ENCODE data around the gene EIF6.

EIF6 gene

DNA sequence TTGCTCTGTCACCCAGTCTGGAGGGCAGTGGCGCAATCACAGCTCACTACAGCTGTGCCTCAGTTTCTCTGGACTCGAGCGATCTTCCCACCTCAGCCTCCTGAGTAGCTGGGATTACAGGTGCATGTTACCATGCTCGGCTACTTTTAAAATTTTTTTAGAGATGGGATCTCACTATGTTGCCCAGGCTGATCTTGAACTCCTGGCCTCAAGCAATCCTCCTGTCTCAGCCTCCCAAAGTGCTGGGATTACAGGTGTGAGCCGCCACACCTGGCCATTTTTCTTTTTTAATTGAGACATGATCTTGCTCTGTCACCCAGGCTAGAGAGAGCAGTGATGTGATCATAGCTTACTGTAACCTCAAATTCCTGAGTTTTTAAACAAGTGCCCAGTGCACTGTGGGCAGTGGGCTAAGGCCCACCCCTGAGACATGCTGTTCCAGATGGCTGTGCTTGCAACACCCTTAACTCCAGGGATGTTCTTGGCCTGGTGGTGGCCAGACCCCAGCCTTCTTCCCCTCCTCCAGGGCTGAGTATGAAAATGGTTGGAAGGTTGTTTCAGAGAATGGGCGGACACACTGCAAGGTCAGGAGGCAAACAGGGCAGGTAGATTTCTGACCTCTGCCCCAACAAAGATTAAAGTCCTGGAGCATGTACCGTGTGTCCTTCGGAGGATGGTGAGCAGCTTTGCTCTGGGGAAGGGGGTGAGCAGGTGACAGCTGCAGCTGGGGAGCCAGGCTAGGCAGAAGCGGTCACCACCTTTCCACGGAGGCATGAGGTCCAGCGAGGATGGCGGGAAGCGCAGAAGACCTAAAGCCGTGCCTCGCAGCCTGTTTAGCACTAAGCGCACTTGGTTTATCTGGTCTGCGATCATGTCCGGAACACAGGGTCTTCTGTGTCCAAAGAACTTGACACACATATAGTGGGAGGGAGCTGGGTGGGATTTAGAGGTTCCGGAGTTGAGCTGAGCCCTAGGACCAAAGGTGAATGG lies 9.0 kb upstream of the EIF6 start:
- no peak for FAIRE-seq

- FAIRE-seq, result no peak
Measured at GRCh38 chr20:35292504-35293285, 8.1 kb upstream of the EIF6 start.

DNA sequence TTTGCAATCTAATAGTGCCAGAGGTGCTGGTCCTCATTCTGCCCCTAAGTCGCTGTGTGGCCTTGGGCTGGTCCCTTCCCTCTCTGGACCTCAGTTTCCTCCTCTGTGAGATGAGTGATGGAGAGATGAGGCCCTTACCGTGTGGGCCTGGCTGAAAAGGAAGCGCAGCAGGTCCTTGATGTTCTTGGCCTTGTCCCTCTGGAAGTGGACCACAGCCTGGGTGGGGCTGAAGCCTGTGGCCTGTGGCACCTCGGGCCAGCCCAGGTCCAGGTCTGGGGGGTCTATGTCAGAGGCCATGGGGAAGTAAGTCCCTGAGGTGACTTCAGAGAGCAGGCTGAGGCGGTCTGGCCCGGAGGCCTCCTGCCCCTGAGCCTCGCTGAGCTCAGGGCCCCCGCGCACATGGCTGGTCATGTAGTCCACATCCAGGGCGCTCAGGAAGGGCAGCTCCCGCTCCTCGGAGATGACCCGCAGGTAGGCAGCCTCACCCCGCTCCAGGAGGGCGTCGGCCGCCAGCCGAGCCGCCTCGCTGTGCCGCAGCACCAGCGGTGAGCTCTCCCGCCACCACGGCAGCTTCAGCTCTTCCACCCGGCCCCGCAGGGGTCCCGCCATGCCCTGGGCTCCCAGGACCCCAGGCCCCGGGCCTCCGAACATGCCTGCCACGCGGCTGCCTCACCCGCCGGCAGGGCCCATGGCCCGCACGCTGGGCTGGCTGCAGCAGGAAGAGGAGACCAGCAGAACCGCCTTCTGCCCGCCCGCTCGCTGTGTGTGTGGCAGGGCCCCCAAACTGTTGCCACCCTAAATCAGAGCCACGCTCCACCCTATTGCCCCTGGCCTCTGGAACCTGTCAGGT lies 7.3 kb upstream of the EIF6 start, which contains the start of gene FAM83C:
TSS of gene FAM83C (minus strand) at position 772 of the 850 bp plus-strand sequence. CDS start at position 651, 121 bp downstream.
- FAIRE-seq, result no peak

GRCh38 chr20:35290887-35291417 lies 6.4 kb upstream of the EIF6 start:
- no peak for FAIRE-seq

GRCh38 chr20:35290186-35290886 lies 5.8 kb upstream of the EIF6 start:
- no peak for FAIRE-seq

DNA sequence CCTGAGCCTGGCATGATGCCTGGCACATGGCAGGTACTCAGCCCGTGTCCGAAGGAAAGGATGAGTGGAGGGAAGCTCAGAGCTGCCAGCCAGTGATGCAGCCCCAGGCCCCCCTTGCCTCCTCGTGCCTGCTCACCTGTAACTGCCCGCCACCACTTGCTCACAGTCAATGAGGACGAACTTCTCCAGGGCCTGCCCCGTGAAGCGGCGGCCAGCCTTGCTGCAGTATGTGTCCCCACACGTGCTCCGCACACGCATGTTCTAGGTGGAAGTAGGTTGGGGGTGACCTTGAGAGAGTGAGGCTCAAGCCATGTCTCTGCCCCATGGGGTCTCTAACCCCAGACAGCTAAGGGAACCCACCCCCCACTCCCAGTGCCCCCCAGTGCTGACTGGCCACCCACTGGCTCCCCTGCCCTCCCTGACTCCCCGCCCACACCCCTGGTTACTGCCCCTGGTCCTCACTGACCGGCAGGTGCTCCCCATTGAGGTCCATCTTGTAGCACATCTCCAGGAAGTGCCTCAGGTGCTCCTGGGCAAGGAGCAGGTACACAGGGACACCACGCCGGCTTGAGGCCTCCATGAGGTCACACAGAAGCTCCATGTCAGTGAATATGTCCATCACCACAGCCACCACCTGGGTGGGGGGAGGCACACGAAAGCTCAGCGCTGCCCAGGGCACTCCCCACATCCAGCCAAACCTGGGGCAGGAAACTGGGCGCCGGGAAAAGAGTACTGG lies 3.9 kb upstream of the EIF6 start:
- no peak for FAIRE-seq

- no peak for FAIRE-seq
Measured at GRCh38 chr20:35287509-35288324, 3.1 kb upstream of the EIF6 start.

- no peak for FAIRE-seq
Measured at GRCh38 chr20:35286899-35287508, 2.4 kb upstream of the EIF6 start.

GRCh38 chr20:35286077-35286898 lies 1.7 kb upstream of the EIF6 start:
- no peak for FAIRE-seq

DNA sequence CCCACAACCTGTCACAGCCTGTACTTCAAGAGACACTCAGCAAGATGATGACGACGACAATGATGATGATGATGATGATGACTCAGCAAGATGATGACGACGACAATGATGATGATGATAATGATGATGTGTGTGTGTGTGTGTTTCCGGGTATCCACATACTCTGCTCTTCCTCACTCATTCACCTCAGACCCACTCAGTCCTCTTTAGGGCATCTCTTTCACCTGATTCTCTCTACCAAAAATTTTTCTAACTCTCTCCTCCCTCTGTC lies 1.2 kb upstream of the EIF6 start:
- no peak for FAIRE-seq

DNA sequence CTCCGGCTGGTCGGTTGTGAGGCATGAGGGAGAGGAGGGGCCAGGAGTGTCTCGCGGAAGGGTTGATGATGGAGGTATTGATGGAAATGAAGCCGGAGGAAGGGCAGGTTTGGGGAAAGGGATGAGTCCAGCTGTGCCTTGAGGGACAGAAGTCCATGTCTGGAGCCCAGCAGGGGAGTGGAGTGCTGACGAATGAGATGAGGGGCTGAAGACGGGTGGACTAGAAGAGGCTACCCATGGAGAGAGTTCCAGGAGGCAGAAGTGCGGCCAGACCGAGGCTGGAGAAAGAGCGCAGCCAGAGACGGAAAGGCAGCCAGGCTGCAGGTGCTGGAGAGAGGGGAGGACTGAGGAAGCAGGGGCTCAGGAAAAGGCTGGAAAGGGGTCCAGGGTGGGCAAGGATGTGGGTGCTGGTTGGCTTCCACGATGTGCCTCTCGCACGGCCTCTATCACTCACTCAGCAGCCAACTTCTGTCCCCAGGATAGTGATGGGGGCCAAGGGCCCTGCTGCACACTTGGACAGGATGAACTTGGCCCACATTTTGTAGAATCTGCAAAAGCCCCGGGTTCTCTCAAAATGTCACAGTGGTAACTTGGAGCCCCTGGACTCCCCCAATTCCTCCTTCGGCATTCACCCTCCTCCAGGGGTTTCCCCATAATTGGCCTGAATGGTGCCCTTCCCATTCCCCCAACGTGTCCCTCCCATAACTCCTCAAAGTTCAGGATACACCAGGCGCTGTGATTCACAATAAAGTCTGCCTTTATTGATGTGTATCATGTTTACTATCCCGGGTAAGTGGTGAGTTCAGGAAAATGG lies 627 bp upstream of the EIF6 start:
- FAIRE-seq, result no peak

- FAIRE-seq, result no peak
Measured at GRCh38 chr20:35283441-35284266, 918 bp downstream of the EIF6 start.

DNA sequence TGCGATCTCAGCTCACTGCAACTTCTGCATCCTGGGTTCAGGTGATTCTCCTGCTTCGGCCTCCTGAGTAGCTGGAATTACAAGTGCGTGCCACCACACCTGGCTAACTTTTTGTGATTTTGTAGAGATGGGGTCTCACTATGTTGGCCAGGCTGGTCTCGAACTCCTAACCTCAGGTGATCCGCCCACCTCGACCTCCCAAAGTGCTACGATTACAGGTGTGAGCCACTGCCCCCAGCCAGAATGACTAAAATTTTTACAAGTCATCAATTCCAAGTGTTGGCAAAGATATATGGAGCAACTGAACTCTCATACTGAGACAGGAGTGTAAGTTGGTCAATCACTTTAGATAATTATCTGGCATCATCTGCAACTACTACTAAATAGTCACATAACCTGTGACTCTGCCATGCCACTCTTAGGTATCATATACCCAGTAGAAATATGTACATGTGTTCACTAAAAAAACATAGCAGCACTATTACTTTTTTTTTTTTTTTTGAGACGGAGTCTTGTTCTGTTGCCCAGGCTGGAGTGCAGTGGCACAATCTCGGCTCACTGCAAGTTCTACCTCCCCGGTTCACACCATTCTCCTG lies 3.0 kb downstream of the EIF6 start:
- no peak for FAIRE-seq

DNA sequence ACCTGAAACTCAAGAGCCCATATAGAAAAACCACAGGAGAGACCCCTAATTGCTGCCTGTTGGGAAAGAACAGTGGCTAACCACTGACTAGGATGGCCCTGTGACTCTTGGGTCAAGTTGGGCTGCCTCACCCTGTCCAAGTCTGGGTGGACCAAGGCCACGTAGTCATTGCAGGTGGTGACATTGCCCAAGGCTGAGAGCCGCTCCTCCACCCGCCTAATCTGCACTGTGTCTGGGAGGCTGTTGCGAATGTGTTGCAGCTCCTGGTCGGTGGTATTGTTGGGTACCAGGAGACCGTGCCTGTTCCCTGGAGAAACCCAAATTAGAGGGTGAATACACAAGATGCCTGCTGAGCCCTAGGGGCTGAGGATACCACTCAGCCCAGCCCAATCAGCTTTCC lies 4.0 kb downstream of the EIF6 start:
- FAIRE-seq, result no peak

DNA sequence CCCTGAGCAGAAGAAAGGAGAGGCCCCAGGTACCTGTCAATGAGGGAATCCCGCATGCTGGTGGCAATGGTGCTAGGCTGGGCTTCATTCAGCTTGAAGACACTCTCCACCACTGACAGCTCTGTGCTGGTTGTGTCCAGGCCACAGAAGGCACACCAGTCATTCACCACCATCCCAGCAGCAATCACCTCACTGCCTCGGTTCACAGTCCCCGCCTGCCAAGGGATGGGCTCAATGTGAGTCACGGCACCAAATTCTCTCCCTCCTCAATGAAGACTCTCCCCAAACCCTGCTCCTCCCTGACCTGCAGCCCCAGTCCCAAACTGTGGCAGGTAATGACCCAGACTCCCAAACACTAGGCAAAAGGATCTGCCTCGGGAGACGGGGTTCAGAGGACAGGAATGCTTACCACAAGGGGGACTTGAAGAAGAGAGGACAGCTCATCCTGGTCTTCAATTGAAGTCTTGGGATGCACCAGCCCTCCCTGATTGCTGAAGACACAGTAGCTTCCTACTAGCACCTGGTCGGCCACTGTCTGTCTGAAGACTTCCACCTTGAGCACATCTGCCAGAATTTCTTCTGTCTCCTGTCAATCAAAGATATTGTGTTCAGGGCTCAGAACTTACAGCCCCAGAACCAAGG lies 4.9 kb downstream of the EIF6 start:
- no peak for FAIRE-seq

DNA sequence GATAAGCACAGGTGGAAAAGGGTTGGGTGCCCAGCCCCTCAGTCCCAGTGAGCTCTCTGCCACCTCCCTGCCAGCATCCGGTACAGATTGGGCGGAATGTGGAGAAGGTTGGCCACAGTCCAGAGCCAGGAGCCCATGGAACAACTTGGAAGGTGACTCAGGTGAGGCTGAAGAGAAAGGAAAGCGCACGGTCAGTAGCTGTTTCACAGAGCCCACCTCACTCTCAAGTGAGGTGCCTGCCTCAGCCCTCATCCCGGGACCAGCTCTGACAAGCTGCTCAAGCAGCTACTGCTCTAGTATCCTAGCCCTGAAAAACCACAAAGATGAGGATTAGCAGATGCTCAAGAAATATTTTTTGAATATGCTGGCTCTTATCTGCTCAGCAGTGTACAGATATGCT lies 5.5 kb downstream of the EIF6 start:
- FAIRE-seq, result no peak

All from endometrium (tissue), 2 donors.